Mesenchymal stem cell (in vitro differentiated cells and primary cell): ENCODE data around the gene PRKAG2.

Experiments
- DNase-seq: peaks from one replicate; pipeline ENCODE4 v3.0.0-alpha.2; 2013
- H2AFZ ChIP-seq: one replicate; pipeline ENCODE4 v1.6.1; 2013; ENCODE audit warnings: low read depth, mild to moderate bottlenecking, control low read depth, inconsistent platforms, low read length, moderate library complexity
- H2AK5ac ChIP-seq: 2 replicates; pipeline ENCODE4 v1.6.1; 2013; ENCODE audit warnings: low read length, moderate library complexity, mild to moderate bottlenecking, inconsistent platforms; ENCODE audit not compliant: severe bottlenecking
- H2BK120ac ChIP-seq: one replicate; pipeline ENCODE4 v1.6.1; 2013; ENCODE audit warnings: low read depth, mild to moderate bottlenecking, inconsistent platforms, low read length, moderate library complexity
- H2BK12ac ChIP-seq, 2 experiments: one replicate each; pipeline ENCODE4 v1.6.1; 2013; ENCODE audit warnings: inconsistent platforms in 2 of 2, low read length in 2 of 2, mild to moderate bottlenecking in 2 of 2, moderate library complexity in 2 of 2, control low read depth in 1 of 2
- H2BK15ac ChIP-seq: one replicate; pipeline ENCODE4 v1.6.1; 2013; ENCODE audit warnings: mild to moderate bottlenecking, low read depth, inconsistent platforms; ENCODE audit not compliant: poor library complexity, severe bottlenecking
- H2BK5ac ChIP-seq: 2 replicates; pipeline ENCODE4 v1.6.1; 2013; ENCODE audit warnings: low read depth, mild to moderate bottlenecking, low read length, control low read depth, inconsistent platforms; ENCODE audit not compliant: poor library complexity, severe bottlenecking
- H3K14ac ChIP-seq, 2 experiments: one replicate each; pipeline ENCODE4 v1.6.1; 2013; ENCODE audit warnings: inconsistent platforms in 2 of 2, low read length in 2 of 2, control low read depth in 1 of 2, mild to moderate bottlenecking in 1 of 2, moderate library complexity in 1 of 2
- H3K18ac ChIP-seq, 2 experiments: one replicate each; pipeline ENCODE4 v1.6.1; 2013; ENCODE audit warnings: inconsistent platforms in 2 of 2, low read length in 2 of 2, control low read depth in 1 of 2, low read depth in 1 of 2, mild to moderate bottlenecking in 1 of 2
- H3K23ac ChIP-seq, 2 experiments: one replicate each; pipeline ENCODE4 v1.6.1; 2013; ENCODE audit warnings: inconsistent platforms in 2 of 2, low read length in 2 of 2, mild to moderate bottlenecking in 2 of 2, moderate library complexity in 2 of 2, control low read depth in 1 of 2
- H3K27ac ChIP-seq: 2 replicates; pipeline ENCODE4 v1.5.1; 2013; ENCODE audit warnings: mild to moderate bottlenecking, moderate library complexity, low read length, control low read depth, inconsistent platforms; ENCODE audit not compliant: poor library complexity, severe bottlenecking
- H3K27me3 ChIP-seq, 2 experiments: 2 replicates each; pipeline versions ENCODE4 v1.6.1 to v1.7.0; 2013; ENCODE audit warnings: low read length in 2 of 2, mild to moderate bottlenecking in 2 of 2, moderate library complexity in 2 of 2, control low read depth in 1 of 2, inconsistent platforms in 1 of 2; ENCODE audit not compliant: control insufficient read depth in 1 of 2, insufficient read depth in 1 of 2
- H3K36me3 ChIP-seq, 2 experiments: 2 replicates each; pipeline versions ENCODE4 v1.6.1 to v1.7.0; 2013; ENCODE audit warnings: low read length in 2 of 2, control low read depth in 1 of 2, inconsistent platforms in 1 of 2, low read depth in 1 of 2, mild to moderate bottlenecking in 1 of 2; ENCODE audit not compliant: insufficient read depth in 2 of 2, control insufficient read depth in 1 of 2
- H3K4ac ChIP-seq, 2 experiments: one replicate each; pipeline ENCODE4 v1.6.1; 2013; ENCODE audit warnings: inconsistent platforms in 2 of 2, low read length in 2 of 2, mild to moderate bottlenecking in 2 of 2, moderate library complexity in 2 of 2, control low read depth in 1 of 2, low read depth in 1 of 2
- H3K4me1 ChIP-seq: 2 replicates; pipeline ENCODE4 v1.6.1; 2013; ENCODE audit warnings: low read depth, low read length, control low read depth; ENCODE audit not compliant: control insufficient read depth, insufficient read depth
- H3K4me2 ChIP-seq: 2 replicates; pipeline ENCODE4 v1.6.1; 2013; ENCODE audit warnings: low read length, mild to moderate bottlenecking, inconsistent platforms; ENCODE audit not compliant: poor library complexity, severe bottlenecking
- H3K4me3 ChIP-seq, 2 experiments: 2 replicates each; pipeline versions ENCODE4 v1.5.1 to v1.7.0; 2013; ENCODE audit warnings: low read length in 2 of 2, mild to moderate bottlenecking in 2 of 2, control low read depth in 1 of 2, low read depth in 1 of 2; ENCODE audit not compliant: insufficient read depth in 1 of 2
- H3K79me1 ChIP-seq: replicated peaks from 2 replicates; pipeline ENCODE4 v1.6.1; 2013; ENCODE audit warnings: mild to moderate bottlenecking, control low read depth, low read length, inconsistent platforms; ENCODE audit not compliant: poor library complexity, severe bottlenecking
- H3K9ac ChIP-seq: 2 replicates; pipeline ENCODE4 v1.7.0; 2013; ENCODE audit warnings: mild to moderate bottlenecking, low read length, moderate library complexity
- H3K9me3 ChIP-seq: 2 replicates; pipeline ENCODE4 v1.7.0; 2013; ENCODE audit warnings: mild to moderate bottlenecking, low read length; ENCODE audit not compliant: control insufficient read depth
- H4K8ac ChIP-seq: one replicate; pipeline ENCODE4 v1.6.1; 2013; ENCODE audit warnings: inconsistent platforms, mild to moderate bottlenecking, low read length, moderate library complexity
- H4K91ac ChIP-seq: one replicate; pipeline ENCODE4 v1.6.1; 2013; ENCODE audit warnings: mild to moderate bottlenecking, low read length, inconsistent platforms
- WGBS: methylation state at CpG from one replicate; pipeline ENCODE4 v1.1.7; 2013; ENCODE audit warnings: mixed read lengths; 5-methylcytosine and 5-hydroxymethylcytosine counted together

PRKAG2 gene

DNA sequence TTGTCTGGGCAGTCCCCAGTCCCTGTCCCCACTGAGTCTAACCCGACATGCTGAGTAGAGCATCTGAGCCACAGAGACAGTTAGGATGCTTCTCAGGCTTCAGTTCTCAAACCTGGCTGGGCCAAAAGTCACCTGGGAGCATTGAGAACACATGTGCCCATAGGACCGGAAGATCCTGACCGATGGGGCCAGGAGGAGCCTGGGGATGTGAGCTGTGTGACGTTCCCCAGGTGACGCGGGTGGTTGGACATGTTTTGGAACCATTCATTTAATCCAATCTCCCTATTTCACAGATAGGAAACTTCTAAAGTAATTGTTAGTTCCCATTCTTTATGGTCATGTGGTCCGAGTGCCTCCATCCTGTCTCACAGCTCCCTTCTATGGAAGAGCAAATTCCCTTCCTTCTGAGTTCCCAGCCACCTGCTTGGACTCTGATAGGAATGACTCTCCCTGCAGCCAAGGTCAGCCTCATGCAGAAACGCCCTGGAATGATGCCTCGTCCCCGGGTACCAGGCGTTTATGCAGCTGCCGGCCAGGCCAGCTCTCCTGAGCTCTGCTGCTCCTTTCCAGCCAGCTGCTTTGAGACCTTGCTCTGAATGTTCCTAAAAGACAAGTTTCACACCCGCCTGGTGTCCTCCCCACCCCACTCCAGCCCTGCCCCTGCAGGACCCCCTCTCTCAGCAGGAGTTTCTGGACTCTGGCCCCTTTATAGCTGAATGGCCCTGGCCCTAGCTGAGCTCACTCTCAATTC is 190.7 kb downstream of the PRKAG2 start:
- 82% methylated on average over 13 of the region's 13 CpGs for WGBS

DNA sequence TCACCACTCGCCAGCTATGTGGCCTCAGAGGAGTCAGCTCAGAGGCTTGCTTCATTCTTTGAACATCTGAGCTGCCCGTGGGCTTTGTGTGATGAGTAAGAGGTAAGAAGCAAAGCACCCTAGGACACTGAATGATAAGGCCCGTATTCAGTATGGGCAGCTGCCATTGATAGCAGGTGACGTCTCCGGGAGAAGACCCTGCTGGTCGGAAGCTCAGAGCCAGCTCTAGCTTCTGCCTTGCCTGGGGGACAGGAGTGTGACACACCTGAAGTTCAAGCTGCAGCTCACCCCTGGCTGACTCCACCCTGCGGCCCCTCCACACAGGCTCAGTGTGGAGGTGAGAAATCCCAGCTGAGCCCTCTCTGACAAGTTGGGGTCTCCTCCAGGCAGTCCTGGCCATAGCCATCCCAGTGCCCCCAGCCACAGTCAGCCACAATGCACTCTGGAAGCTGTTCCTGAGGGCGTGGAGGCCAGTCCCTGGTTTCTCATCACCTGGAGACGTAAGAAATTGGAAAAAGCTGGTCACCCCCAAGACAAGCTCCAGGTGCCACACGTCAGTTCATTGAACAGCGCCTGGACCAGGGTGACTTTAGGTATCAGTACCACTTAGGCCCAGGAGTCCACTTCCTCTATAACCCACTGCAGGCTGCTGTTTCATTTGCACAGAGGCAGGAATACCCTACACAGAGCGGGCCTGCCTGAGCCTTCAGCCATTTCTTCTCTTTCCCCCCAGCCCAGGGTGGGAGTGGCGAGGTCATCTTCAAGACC is 192.3 kb downstream of the PRKAG2 start:
- Histone ChIP-seq H3K14ac (peak overlapping the region in 1 of 2 experiments; percentile 49), H2BK5ac (no peak overlapping the region), H3K9ac (no peak overlapping the region), H2AFZ (no peak overlapping the region), H3K36me3 (no peaks in the 10 kb centered on the region), H3K9me3 (no peaks in the 10 kb centered on the region), H2BK15ac (peak overlapping the region; percentile 74), H2BK120ac (peak overlapping the region; percentile 73), H3K4me2 (no peak overlapping the region), H2BK12ac (peak overlapping the region; percentile 49 to 70), H3K27me3 (no peaks in the 10 kb centered on the region), H4K91ac (peak overlapping the region; percentile 65), H3K23ac (no peak overlapping the region), H3K79me1 (no peaks in the 10 kb centered on the region), H4K8ac (no peak overlapping the region), H3K18ac (peak overlapping the region; percentile 41 to 80), H3K27ac (no peak overlapping the region), H3K4me1 (peaks cover 35% of the 10 kb centered on the region), H3K4ac (peak overlapping the region; percentile 9 to 21), H2AK5ac (peak overlapping the region; percentile 74), H3K4me3 (no peak overlapping the region)
- DNase-seq = peak; percentile 50
- WGBS = 88% methylated on average over 13 of the region's 13 CpGs

More for the DNA sequence above, 190.7 kb downstream of the PRKAG2 start:
- Histone ChIP-seq H3K4me1 (peaks cover 37% of the 10 kb centered on the region), H3K4ac (peak overlapping the region; percentile 19 to 48), H3K4me3 (no peak overlapping the region), H3K14ac (no peak overlapping the region), H3K27me3 (no peaks in the 10 kb centered on the region), H4K91ac (peak overlapping the region; percentile 19), H2BK12ac (peak overlapping the region in 1 of 2 experiments; percentile 37), H3K18ac (peak overlapping the region; percentile 2 to 61), H2AFZ (no peak overlapping the region), H3K23ac (no peak overlapping the region), H2BK15ac (peak overlapping the region; percentile 41), H3K9ac (no peak overlapping the region), H3K79me1 (no peaks in the 10 kb centered on the region), H3K4me2 (no peak overlapping the region), H4K8ac (no peak overlapping the region), H3K27ac (peak overlapping the region; percentile 53), H2AK5ac (peak overlapping the region; percentile 11), H2BK5ac (no peak overlapping the region), H3K9me3 (no peaks in the 10 kb centered on the region), H3K36me3 (no peaks in the 10 kb centered on the region), H2BK120ac (peak overlapping the region; percentile 35)
- no peak for DNase-seq

DNA sequence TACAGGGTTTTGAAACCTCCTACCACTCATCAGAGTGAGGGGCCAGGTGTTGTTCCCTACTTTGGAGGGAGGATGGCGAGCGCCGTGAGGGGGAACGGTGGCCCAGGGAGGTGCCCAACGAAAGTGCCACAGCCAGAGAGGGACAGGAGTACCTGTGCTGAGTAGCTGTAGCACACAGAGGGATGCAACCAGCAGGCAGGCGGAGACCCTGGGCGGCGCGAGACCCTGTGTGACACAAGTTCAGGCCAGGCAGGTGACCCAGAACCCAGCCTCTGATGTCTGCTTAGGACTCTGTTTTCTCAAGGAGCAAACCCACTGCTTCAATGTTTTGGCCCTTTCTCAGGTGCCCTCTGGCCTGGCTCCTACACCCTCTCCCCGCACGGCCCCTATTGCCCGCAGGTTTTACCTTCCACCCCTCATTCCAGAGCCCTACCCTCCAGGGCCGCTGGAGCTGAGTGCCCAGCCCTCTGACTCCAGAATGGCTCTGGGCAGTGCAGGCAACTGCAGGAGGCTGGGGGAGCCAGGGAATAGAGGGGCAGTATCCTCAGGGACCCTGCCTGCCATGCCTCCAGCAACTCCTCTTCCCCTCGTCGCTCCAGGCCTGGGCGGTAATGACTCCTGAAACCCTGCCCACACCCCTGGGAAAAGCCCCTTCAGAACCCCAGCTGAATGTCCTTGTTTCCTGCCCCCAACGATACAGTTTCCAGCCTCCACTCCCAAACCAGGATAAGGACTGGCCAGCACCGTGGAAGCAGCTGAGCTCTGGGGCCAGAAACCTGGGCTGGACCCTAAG is 193.1 kb downstream of the PRKAG2 start:
- no peak overlapping the region for H3K27ac ChIP-seq
- H3K23ac ChIP-seq = no peak overlapping the region
- WGBS = 95% methylated on average over 18 of the region's 18 CpGs
- H2AK5ac ChIP-seq = peak overlapping the region; percentile 74
- H2BK120ac ChIP-seq = peak overlapping the region; percentile 73
- no peaks in the 10 kb centered on the region for H3K79me1 ChIP-seq
- peak overlapping the region; percentile 35 to 52 for H3K4ac ChIP-seq
- no peak overlapping the region for H3K9ac ChIP-seq
- H4K8ac ChIP-seq = peak overlapping the region; percentile 31
- peaks cover 30% of the 10 kb centered on the region for H3K4me1 ChIP-seq
- H2AFZ ChIP-seq = no peak overlapping the region
- peak overlapping the region in 1 of 2 experiments; percentile 22 for H3K14ac ChIP-seq
- peak overlapping the region; percentile 84 for H4K91ac ChIP-seq
- H2BK5ac ChIP-seq = no peak overlapping the region
- peak overlapping the region; percentile 20 to 74 for H2BK12ac ChIP-seq
- H3K4me3 ChIP-seq = no peak overlapping the region
- H3K18ac ChIP-seq = peak overlapping the region; percentile 77 to 80
- H3K4me2 ChIP-seq = no peak overlapping the region
- H3K27me3 ChIP-seq = no peaks in the 10 kb centered on the region
- peak overlapping the region; percentile 64 for H2BK15ac ChIP-seq
- no peak for DNase-seq
- H3K9me3 ChIP-seq = no peaks in the 10 kb centered on the region
- no peaks in the 10 kb centered on the region for H3K36me3 ChIP-seq
